HG03378 (cell line): ENCODE results near the gene SLC35E3.
"Not testable (repeated sequence)": the region's sequence is repeated elsewhere in the genome, so short reads cannot be mapped to it uniquely, and the experiment has no call there.

Experiments
- ATAC-seq: cut with Tn5 transposase; IDR thresholded peaks from one replicate; pipeline ENCODE4 v1.9.1; 2021; ENCODE audit warnings: mild to moderate bottlenecking, moderate library complexity; ENCODE audit not compliant: unreplicated experiment

Gene SLC35E3

GRCh38 chr12:68811573-68811972 lies 65.6 kb downstream of the SLC35E3 start:
- not testable (repeated sequence) for ATAC-seq

- no peak for ATAC-seq
Observed at GRCh38 chr12:68812553-68813241, 66.7 kb downstream of the SLC35E3 start.

DNA sequence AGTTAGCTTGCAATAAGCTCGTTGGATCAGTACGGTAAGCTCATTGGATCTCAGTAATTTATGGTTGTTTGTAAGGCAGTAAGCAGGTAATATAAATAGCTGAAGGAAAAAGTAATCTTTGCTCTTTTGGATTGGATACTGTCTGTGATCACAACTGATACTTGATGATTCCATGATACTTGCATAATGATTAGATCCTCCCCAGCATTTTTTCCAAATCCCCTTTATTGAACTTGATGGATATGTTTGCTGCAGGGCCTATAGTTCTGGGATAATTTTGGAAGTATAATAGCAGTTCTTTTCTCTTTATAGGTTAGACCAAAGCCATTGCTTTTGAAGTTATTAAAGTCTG lies 67.2 kb downstream of the SLC35E3 start:
- ATAC-seq: no peak

- ATAC-seq: no peak
Observed at GRCh38 chr12:68814490-68815231, 68.7 kb downstream of the SLC35E3 start.

DNA sequence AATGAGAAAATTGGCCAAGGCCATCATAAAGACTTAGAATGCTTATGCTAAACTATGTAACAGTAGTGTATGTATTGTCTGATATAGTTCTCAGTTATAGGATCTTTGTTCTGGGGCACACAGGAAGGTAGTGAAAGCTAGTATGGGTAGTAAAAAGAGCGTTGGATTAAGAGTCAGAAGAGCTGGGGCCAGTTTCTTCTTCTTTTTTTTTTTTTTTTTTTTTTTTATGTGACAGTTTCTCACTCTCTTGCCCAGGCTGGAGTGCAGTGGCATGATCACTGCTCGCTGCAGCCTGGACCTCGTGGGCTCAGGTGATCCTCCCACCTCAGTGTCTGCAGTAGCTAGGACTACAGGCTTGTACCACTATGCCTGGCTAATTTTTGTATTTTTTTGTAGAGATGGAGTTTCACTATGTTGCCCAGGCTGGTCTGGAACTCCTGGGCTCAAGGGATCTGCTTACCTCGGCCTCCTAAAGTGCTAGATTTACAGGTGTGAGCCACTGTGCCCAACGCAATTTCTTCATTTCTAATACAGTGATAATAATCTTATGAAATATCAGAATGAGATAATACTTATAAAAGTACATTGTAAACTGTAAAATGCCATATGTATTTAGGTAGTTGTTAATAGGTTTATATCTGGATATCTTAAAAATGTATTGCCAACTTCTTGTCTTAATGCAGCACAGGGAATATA lies 69.4 kb downstream of the SLC35E3 start:
- no peak for ATAC-seq

DNA sequence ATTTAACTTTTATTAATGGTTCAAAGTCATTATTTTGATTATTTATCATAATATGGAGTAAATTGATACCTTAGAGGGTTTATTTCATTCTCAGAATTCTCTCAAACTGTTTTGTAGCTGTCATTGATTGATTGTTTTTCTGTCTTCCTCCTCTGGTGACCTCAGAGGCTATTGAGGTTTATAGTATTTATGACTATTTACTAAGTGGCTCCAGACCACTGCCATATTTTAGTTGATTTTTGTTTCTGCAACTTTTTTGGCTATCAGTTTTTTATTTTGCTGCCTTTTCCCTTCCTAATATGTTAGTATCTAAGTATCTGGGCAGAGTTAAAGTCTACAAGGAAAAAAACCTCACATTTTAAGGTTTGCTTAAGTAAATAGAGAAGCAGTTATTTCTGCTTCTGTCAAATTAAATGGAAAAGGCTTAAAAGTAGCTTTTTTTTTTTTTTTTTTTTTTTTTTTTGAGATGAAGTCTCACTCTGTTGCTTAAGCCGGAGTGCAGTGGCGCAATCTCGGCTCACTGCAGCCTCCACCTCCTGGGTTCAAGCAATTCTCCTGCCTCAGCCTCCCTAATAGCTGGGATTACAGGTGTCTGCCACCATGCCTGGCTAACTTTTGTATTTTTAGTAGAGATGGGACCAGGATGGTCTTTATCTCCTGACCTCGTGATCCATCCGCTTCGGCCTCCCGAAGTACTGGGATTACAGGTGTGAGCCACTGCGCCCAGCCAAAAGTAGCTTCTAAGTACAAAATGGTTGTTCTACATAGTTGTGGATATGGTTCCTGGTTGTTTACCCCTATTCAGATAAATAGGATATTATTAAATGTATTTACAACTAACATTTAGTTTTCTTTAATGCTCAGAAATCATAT lies 70.2 kb downstream of the SLC35E3 start:
- no peak for ATAC-seq

DNA sequence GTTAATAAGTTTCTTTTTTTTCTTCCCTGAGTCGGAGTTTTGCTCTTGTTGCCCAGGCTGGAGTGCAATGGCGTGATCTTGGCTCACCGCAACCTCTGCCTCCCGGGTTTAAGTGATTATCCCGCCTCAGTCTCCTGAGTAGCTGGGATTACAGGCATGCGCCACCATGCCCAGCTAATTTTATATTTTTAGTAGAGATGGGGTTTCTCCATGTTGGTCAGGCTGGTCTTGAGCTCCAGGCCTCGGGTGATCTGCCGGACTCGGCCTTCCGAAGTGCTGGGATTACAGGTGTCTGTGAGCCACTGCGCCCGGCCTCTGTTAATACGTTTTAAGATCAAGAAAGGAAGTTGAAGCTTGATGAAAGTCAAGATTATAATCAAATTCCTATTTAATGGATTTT lies 73.5 kb downstream of the SLC35E3 start:
- not testable (repeated sequence) for ATAC-seq

DNA sequence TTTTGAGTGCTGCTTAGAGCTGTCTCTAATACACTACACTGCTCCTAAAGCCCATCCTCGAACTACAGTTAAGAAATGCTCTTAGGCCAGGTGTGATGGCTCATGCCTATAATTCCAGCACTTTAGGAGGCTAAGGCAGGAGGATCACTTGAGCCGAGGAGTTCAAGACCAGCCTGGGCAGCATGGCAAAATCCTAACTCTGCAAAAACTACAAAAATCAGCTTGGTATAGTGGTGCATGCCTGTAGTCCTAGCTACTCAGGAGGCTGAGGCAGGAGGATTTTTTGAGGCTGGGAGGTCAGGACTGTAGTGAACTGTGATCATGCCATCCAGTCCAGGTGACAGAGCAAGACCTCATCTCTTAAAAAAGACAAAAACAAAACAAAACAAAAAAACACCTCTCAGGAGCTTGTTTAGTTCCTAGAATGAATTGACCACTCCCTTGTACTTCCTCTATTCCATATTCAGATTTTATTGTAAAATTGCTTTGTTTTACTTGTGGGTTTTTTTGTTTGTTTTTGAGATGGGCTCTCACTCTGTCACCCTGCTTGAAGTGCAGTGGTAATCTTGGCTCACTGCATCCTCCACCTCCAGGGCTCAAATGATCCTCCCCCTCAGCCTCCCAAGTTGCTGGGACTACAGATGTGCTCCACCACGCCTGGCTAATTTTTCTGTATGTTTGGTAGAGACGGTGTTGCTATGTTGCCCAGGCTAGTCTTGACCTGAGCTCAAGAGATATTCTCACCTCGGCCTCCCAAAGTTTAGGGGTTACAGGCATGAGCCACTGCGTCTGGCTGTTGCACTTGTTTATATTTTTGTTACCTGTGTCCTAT lies 75.6 kb downstream of the SLC35E3 start:
- no peak for ATAC-seq

GRCh38 chr12:68823696-68824095 lies 77.7 kb downstream of the SLC35E3 start:
- no peak for ATAC-seq

- no peak for ATAC-seq
Observed at GRCh38 chr12:68824131-68824530, 78.2 kb downstream of the SLC35E3 start.

DNA sequence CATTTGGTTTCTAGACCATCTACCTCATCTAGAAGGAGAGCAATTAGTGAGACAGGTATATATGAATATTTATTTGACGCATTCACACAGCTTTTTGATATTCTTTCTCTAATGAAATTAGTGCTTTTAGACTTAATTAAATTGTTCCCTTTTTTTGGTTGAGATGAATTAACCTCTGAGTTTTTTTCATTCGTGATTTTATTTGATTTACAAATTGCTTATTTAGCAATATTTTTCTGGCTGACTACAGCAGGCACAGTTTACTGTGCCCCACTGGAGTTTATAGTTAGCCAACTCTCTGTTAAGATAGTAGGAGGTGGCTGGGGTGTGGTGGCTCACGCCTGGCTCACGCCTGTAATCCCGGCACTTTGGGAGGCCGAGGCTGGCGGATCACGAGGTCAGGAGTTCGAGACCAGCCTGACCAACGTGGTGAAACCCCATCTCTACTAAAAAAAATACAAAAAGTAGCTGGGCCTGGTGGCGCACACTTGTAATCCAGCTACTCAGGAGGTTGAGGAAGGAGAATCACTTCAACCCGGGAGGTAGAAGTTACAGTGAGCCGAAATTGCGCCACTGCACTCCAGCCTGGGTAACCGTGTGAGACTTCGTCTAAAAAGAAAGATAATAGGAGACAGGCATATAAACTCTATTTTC lies 78.7 kb downstream of the SLC35E3 start:
- no peak for ATAC-seq

DNA sequence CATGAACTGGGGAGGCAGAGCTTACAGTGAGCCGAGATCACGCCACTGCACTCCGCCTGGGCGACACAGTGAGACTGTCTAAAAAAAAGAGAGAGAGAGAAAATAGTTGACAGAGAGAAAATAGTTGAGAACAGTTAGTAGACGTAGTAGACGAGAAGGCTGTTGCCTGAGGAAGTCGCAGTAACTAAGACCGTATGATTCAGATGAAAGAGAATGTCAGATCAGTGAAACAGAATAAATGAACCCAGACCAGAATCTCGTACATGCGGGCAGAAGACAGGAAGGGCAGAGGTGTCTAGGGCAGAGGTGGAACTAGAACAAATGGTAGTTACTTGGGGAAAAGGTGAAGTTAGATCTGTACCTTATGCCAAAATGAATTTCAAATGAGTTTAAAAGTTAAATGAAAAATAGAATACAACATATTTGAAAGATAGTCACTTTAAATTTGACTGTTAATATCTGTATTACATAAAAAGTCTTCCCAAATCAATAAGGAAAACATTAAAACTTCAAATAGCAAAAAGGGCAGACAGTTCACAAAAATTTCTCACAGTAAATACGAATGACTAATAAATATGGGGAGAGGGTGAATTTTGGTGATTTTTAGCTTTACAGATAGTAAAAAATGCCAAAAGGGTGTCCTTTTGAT lies 79.7 kb downstream of the SLC35E3 start:
- ATAC-seq: no peak

- ATAC-seq: no peak
Observed at GRCh38 chr12:68827895-68828671, 82.1 kb downstream of the SLC35E3 start.

- no peak for ATAC-seq
Observed at GRCh38 chr12:68828672-68829068, 82.7 kb downstream of the SLC35E3 start.
